Kidney (tissue), 14 donors: ENCODE results near the gene DOHH. TPM values are rescaled to one million over a fixed set of nuclear protein-coding genes. Genes with fewer than 3 reads are reported as not detected.

Experiments used
- DNase-seq, 5 donors: peaks; one replicate each; pipeline ENCODE4 v3.0.0-alpha.2; 2013 to 2020
- FAIRE-seq: peaks from 2 replicates; lab custom pipeline; 2012; peaks lifted over from hg19 to GRCh38; lab: Jason Lieb, UNC
- H3K27ac ChIP-seq, 2 donors: one replicate each; pipeline ENCODE4 v1.7.0; 2013; ENCODE audit warnings: low read depth in 2 of 2, low read length in 2 of 2, inconsistent platforms in 1 of 2
- H3K27me3 ChIP-seq: one replicate; pipeline ENCODE4 v1.7.1; 2013; ENCODE audit warnings: low read length, inconsistent platforms; ENCODE audit not compliant: control insufficient read depth, insufficient read depth
- H3K36me3 ChIP-seq, 3 donors: one replicate each; pipeline versions ENCODE4 v1.7.0 to v1.7.1; 2013; ENCODE audit warnings: low read length in 3 of 3, control low read depth in 1 of 3, inconsistent platforms in 1 of 3; ENCODE audit not compliant: insufficient read depth in 3 of 3, control insufficient read depth in 2 of 3
- H3K4me1 ChIP-seq, 3 donors: one replicate each; pipeline versions ENCODE4 v1.7.0 to v1.7.1; 2013; ENCODE audit warnings: low read length in 3 of 3, inconsistent platforms in 1 of 3, low read depth in 1 of 3; ENCODE audit not compliant: control insufficient read depth in 2 of 3, insufficient read depth in 2 of 3
- H3K4me3 ChIP-seq, 3 donors: one replicate each; pipeline versions ENCODE4 v1.7.0 to v1.8.1; 2013; ENCODE audit warnings: low read length in 3 of 3, control low read depth in 1 of 3, inconsistent platforms in 1 of 3
- H3K9ac ChIP-seq, 3 donors: one replicate each; pipeline versions ENCODE4 v1.7.0 to v1.7.1; 2013; ENCODE audit warnings: low read length in 3 of 3, control low read depth in 1 of 3, inconsistent platforms in 1 of 3
- H3K9me3 ChIP-seq, 3 donors: one replicate each; pipeline versions ENCODE4 v1.7.0 to v1.7.1; 2013; ENCODE audit warnings: low read length in 3 of 3, control low read depth in 1 of 3, inconsistent platforms in 1 of 3; ENCODE audit not compliant: control insufficient read depth in 2 of 3, insufficient read depth in 1 of 3
- intact Hi-C: fragments of 100-400 bp; cut with DNase I; formaldehyde crosslinking; loops from one replicate; pipeline ENCODE4 v1.11.1; 2022
- polyA plus RNA-seq: library from polyadenylated mRNA; stranded (reverse); fragments of 350-450 nt; fragmentation: Illumina TruSeq; extraction: RNeasy Lipid Tissue Mini Kit (QIAGEN cat#74804); gene quantifications from one replicate; pipeline ENCODE4 v1.2.3, GENCODE V29; 2014; ENCODE audit warnings: low read depth, low replicate concordance; ENCODE audit not compliant: insufficient read depth
- total RNA-seq: library from RNA; stranded (reverse); fragmentation: NEBNext Ultra II Directional; extraction: Animal tissue kit (Norgen Biotek cat#: 25700); gene quantifications from one replicate; pipeline ENCODE4 v1.2.1, GENCODE V29; 2021
- TF ChIP-seq, protein P1 (sequence below): IDR thresholded peaks from 3 replicates; pipeline ENCODE4 v1.5.1; 2012; ENCODE audit warnings: mild to moderate bottlenecking, moderate library complexity, borderline replicate concordance; ENCODE audit not compliant: insufficient read depth; ENCODE audit errors: extremely low read depth
- donor health status: control.
- donor health status: control.
- donor health status: control.
- donor health status: control.
- donor health status: control.
- donor health status: DM: yes; HTN: yes; CAD: no.
- donor health status: Normal renal cell carcinoma (clear cell type).

Gene DOHH
- total and polyA plus RNA-seq, 2 donors from 2014 or later = 12.2 to 20.2 TPM

- Histone ChIP-seq H3K36me3 (peaks cover 0 to 10% (median 6%) of the 10 kb centered on the region in 3 donors), H3K27ac (no peak overlapping the region), H3K9ac (peak overlapping the region in 1 of 3 donors; percentile 19), H3K27me3 (no peaks in the 10 kb centered on the region), H3K4me3 (no peak overlapping the region), H3K9me3 (no peaks in the 10 kb centered on the region), H3K4me1 (peaks cover 0 to 17% (median 9%) of the 10 kb centered on the region in 3 donors)
- FAIRE-seq = no peak
- TF ChIP-seq, protein P1, sequence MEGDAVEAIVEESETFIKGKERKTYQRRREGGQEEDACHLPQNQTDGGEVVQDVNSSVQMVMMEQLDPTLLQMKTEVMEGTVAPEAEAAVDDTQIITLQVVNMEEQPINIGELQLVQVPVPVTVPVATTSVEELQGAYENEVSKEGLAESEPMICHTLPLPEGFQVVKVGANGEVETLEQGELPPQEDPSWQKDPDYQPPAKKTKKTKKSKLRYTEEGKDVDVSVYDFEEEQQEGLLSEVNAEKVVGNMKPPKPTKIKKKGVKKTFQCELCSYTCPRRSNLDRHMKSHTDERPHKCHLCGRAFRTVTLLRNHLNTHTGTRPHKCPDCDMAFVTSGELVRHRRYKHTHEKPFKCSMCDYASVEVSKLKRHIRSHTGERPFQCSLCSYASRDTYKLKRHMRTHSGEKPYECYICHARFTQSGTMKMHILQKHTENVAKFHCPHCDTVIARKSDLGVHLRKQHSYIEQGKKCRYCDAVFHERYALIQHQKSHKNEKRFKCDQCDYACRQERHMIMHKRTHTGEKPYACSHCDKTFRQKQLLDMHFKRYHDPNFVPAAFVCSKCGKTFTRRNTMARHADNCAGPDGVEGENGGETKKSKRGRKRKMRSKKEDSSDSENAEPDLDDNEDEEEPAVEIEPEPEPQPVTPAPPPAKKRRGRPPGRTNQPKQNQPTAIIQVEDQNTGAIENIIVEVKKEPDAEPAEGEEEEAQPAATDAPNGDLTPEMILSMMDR = peak; percentile 62
- DNase-seq = peak in 2 of 5 donors; percentile 40 to 65
- intact Hi-C loops = loop anchor here (10.0 kb wide), 1 partner anchor 147 kb away; no protein-coding TSS in a partner anchor
These were observed 28.4 kb downstream of the DOHH start for GRCh38 chr19:3471954-3472655.

- H3K4me3 ChIP-seq = no peak overlapping the region
- H3K4me1 ChIP-seq = peaks cover 0 to 17% (median 5%) of the 10 kb centered on the region in 3 donors
- peaks cover 0 to 6% (median 3%) of the 10 kb centered on the region in 3 donors for H3K36me3 ChIP-seq
- FAIRE-seq (no peak), DNase-seq (no peak)
- intact Hi-C loops = loop anchor here (10.0 kb wide), 1 partner anchor 146 kb away; no protein-coding TSS in a partner anchor
- no peak overlapping the region for H3K9ac ChIP-seq
- TF ChIP-seq, protein P1 = no peak
- no peak overlapping the region for H3K27ac ChIP-seq
- H3K9me3 ChIP-seq = no peaks in the 10 kb centered on the region
- no peaks in the 10 kb centered on the region for H3K27me3 ChIP-seq
These were observed 29.9 kb downstream of the DOHH start for GRCh38 chr19:3470500-3471128.

DNA sequence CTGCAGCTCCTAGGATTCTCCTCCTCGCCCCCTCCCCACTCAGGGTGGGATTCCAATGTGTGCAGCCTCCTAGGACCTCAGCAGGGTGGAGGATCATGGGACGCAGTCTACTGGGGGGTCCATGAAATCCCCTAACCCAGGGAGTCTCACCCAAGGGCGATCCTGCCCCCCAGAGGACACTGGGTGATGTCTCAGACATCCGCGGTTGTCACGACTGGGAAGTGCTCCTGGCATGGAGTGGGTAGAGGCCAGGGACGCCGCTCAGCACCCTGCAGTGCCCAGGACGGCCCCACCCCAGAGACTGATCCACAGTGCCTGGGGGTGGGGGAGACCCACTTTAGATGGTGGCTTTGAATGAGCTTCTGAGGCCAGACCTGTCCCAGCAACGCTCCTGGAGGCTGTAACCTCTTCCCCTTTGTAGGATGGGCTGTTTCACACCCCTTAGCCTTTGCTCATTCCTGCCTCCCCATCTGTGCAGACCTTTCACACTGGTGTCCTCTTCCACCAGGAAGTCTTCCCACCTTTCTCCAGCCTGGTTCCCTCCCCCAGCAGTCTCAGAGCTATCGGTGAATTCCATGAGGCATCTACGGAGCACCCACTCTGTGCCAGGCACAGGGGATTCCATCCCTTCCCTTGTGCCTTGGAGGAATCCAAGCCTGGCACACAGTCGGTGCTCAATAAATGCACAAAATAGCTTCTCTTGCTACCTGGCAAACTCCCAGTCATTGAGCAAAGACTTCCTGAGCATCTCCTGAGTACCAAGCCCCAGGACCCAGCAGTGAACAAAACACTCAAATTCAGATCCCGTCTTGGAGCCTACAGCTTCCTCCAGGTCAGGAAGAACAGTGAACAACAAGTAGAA lies 30.6 kb downstream of the DOHH start:
- Histone ChIP-seq H3K4me3 (no peak overlapping the region), H3K9me3 (no peaks in the 10 kb centered on the region), H3K27ac (no peak overlapping the region), H3K27me3 (no peaks in the 10 kb centered on the region), H3K9ac (no peak overlapping the region), H3K36me3 (peaks cover 0 to 6% (median 3%) of the 10 kb centered on the region in 3 donors), H3K4me1 (peaks cover 0 to 12% (median 5%) of the 10 kb centered on the region in 3 donors)
- intact Hi-C loops = loop anchor here (10.0 kb wide), 1 partner anchor 145 kb away; no protein-coding TSS in a partner anchor
- FAIRE-seq (no peak), DNase-seq (no peak)
- TF ChIP-seq, protein P1 = no peak
